ENCODE measurements around the gene AGAP3. TPM values are rescaled to one million over a fixed set of nuclear protein-coding genes. Genes with fewer than 3 reads are reported as not detected.

The AGAP3 gene
- total and polyA plus RNA-seq, 2 donors from 2014 or later = 35.8 to 64.4 TPM

DNA sequence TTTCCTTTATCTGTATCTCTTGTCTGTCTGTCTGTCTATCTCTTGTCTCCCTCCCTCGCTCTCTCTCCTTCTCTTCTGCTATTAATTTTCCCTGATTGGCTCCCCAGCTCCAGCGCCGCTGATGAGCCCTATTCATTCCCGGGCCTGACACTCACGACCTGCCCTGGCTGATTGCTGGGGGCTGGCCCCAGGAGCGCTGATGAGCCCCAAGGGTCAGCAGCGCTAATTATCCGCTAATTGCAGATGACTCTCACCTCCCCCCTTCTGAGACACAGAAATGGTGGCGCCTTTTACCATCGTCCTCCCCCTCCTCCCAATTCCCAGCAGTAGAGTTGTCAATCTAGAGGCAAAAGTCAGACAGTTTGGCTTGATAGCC, 82.5 kb downstream of the AGAP3 start:
- Histone ChIP-seq H3K27me3 (ENCODE audit: control insufficient read depth, insufficient read depth, low read length) (peaks cover 47% of the 10 kb centered on the region), H3K27ac (ENCODE audit: low read depth in 2 of 2, low read length in 2 of 2) (no peak overlapping the region), H3K36me3 (ENCODE audit: control insufficient read depth in 2 of 3, insufficient read depth in 3 of 3, low read length in 3 of 3) (no peaks in the 10 kb centered on the region), H3K9ac (ENCODE audit: low read length in 3 of 3) (no peak overlapping the region), H3K4me3 (ENCODE audit: low read length in 3 of 3) (no peak overlapping the region), H3K4me1 (ENCODE audit: control insufficient read depth in 2 of 3, insufficient read depth in 2 of 3, low read depth in 1 of 3, low read length in 3 of 3) (peaks cover 0 to 8% (median 0%) of the 10 kb centered on the region in 3 donors), H3K9me3 (ENCODE audit: control insufficient read depth in 2 of 3, insufficient read depth in 1 of 3, low read length in 3 of 3) (no peaks in the 10 kb centered on the region)
- TF ChIP-seq, protein P1, sequence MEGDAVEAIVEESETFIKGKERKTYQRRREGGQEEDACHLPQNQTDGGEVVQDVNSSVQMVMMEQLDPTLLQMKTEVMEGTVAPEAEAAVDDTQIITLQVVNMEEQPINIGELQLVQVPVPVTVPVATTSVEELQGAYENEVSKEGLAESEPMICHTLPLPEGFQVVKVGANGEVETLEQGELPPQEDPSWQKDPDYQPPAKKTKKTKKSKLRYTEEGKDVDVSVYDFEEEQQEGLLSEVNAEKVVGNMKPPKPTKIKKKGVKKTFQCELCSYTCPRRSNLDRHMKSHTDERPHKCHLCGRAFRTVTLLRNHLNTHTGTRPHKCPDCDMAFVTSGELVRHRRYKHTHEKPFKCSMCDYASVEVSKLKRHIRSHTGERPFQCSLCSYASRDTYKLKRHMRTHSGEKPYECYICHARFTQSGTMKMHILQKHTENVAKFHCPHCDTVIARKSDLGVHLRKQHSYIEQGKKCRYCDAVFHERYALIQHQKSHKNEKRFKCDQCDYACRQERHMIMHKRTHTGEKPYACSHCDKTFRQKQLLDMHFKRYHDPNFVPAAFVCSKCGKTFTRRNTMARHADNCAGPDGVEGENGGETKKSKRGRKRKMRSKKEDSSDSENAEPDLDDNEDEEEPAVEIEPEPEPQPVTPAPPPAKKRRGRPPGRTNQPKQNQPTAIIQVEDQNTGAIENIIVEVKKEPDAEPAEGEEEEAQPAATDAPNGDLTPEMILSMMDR (IDR thresholded peaks at IDR 0.05; ENCODE audit: borderline replicate concordance, extremely low read depth, insufficient read depth) = no peak
- DNase-seq (no peak), FAIRE-seq (no peak)
- intact Hi-C loops (cut with DNase I) = no loop called here

DNA sequence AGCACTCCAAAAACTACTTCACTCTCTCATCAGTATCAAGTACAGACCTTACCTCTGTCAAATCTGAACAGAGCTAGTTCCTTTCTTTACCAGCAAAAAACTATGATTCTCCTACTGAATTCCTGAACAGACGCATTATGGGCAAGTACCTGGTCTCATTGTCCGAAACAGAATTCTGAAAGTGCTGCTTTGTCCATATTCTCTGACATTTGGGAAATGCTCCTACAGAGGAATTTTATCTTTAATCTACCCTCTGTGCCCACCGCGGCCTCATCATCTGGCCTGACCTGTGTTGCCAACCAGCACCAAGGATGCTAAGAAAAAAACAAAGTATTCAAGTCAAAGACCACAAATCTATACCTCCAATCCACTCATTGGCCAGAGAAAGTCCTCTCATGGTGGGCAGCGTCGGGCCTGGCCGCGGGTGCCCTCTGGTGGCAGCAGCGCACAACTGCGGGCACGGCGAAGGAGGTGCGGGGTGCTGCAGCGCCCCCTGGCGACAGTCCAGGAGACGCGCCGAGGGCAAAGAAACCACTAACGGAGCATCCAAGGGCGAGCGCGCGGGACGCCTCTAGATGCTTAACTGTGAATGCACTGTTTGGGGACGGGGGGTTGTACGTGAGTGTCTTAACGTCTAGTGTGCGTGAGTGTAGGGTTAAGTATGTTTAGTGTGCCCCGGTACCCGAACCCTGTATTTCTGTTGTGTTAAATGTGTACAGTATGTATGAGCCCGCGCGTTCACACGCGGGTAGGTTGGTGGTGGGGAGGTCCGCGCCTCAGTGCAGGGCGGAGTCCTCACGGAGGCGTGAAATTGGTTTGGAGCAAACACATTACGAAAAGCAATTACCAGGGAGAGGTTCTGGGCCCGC, 86.2 kb downstream of the AGAP3 start:
- FAIRE-seq = peak; percentile 82
- DNase-seq = peak; percentile 78 to 92 (median 86)
- peaks cover 22% of the 10 kb centered on the region for H3K27me3 ChIP-seq (ENCODE audit: control insufficient read depth, insufficient read depth, low read length)

DNA sequence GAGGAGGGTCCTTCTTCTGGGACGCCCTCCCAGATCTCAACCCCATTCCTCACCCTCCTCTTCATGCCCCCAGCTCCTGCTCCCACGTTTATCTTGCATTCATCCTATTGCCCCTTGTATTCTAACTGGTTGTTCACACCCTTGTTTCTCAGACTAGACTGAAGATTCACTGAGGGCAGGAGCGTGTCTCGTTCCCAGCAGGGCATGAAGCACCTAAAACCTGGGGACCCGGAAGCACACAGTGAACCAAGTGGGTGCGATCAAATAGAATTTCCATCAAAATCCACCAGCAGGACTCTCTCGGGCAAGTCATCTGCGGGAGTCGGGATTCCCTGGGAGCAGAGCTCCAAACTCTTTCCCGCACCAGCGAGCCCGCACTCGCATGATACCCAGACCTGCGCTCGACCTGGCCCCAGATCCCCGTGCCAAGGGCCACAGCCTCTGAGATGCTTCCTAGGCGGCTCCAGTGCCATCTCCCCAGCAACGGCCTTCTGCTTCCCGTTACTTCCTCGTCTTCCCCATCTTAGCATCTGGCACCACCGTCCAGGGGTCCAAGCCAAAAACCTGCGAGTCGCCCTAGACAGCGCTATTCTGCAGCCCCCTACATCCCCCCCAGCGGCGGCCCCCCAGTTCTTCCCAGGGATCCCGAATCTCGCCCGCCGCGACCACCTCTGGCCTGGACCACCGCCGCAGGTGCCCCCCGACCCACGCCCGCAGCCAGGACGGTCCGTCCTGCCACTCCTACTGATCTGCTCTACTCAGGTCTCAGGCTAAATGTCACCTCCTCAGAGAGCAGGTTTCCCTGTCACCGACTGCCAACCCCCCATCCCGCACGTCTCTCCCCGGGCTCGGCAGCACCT, 87.3 kb downstream of the AGAP3 start:
- intact Hi-C loops (cut with DNase I) = no loop called here
- no peaks in the 10 kb centered on the region for H3K4me1 ChIP-seq (ENCODE audit: control insufficient read depth in 2 of 3, insufficient read depth in 2 of 3, low read depth in 1 of 3, low read length in 3 of 3)
- H3K9me3 ChIP-seq (ENCODE audit: control insufficient read depth in 2 of 3, insufficient read depth in 1 of 3, low read length in 3 of 3) = no peaks in the 10 kb centered on the region
- H3K27me3 ChIP-seq (ENCODE audit: control insufficient read depth, insufficient read depth, low read length) = peaks cover 18% of the 10 kb centered on the region
- no peak overlapping the region for H3K9ac ChIP-seq (ENCODE audit: low read length in 3 of 3)
- TF ChIP-seq, protein P1 (IDR thresholded peaks at IDR 0.05; ENCODE audit: borderline replicate concordance, extremely low read depth, insufficient read depth) = no peak
- FAIRE-seq (no peak), DNase-seq (no peak)
- no peaks in the 10 kb centered on the region for H3K36me3 ChIP-seq (ENCODE audit: control insufficient read depth in 2 of 3, insufficient read depth in 3 of 3, low read length in 3 of 3)
- H3K4me3 ChIP-seq (ENCODE audit: low read length in 3 of 3) = no peak overlapping the region
- H3K27ac ChIP-seq (ENCODE audit: low read depth in 2 of 2, low read length in 2 of 2) = no peak overlapping the region

More for the DNA sequence above, 86.2 kb downstream of the AGAP3 start:
- no peak overlapping the region for H3K27ac ChIP-seq (ENCODE audit: low read depth in 2 of 2, low read length in 2 of 2)
- no peak overlapping the region for H3K9ac ChIP-seq (ENCODE audit: low read length in 3 of 3)
- TF ChIP-seq, protein P1 (IDR thresholded peaks at IDR 0.05; ENCODE audit: borderline replicate concordance, extremely low read depth, insufficient read depth) = peak; percentile 100
- peaks cover 0 to 4% (median 0%) of the 10 kb centered on the region in 3 donors for H3K4me1 ChIP-seq (ENCODE audit: control insufficient read depth in 2 of 3, insufficient read depth in 2 of 3, low read depth in 1 of 3, low read length in 3 of 3)
- H3K9me3 ChIP-seq (ENCODE audit: control insufficient read depth in 2 of 3, insufficient read depth in 1 of 3, low read length in 3 of 3) = no peaks in the 10 kb centered on the region
- intact Hi-C loops (cut with DNase I) = no loop called here
- H3K4me3 ChIP-seq (ENCODE audit: low read length in 3 of 3) = no peak overlapping the region
- no peaks in the 10 kb centered on the region for H3K36me3 ChIP-seq (ENCODE audit: control insufficient read depth in 2 of 3, insufficient read depth in 3 of 3, low read length in 3 of 3)
